ENCODE results near the gene PDGFA. TPM values are rescaled to one million over a fixed set of nuclear protein-coding genes. Genes with fewer than 3 reads are reported as not detected.

The PDGFA gene
- total and polyA plus RNA-seq, 2 donors from 2014 or later, result 14.1 to 53.0 TPM

GRCh38 chr7:567305-567883 lies 47.7 kb upstream of the PDGFA start:
- DNase-seq (no peak), FAIRE-seq (no peak)
- Histone ChIP-seq H3K36me3 (ENCODE audit: control insufficient read depth in 2 of 3, insufficient read depth in 3 of 3, low read length in 3 of 3) (peaks cover 0 to 8% (median 3%) of the 10 kb centered on the region in 3 donors), H3K9ac (ENCODE audit: low read length in 3 of 3) (no peak overlapping the region), H3K27ac (ENCODE audit: low read depth in 2 of 2, low read length in 2 of 2) (no peak overlapping the region), H3K9me3 (ENCODE audit: control insufficient read depth in 2 of 3, insufficient read depth in 1 of 3, low read length in 3 of 3) (peaks cover 0 to 7% (median 0%) of the 10 kb centered on the region in 3 donors), H3K27me3 (ENCODE audit: control insufficient read depth, insufficient read depth, low read length) (no peaks in the 10 kb centered on the region), H3K4me3 (ENCODE audit: low read length in 3 of 3) (no peak overlapping the region), H3K4me1 (ENCODE audit: control insufficient read depth in 2 of 3, insufficient read depth in 2 of 3, low read depth in 1 of 3, low read length in 3 of 3) (no peaks in the 10 kb centered on the region)
- intact Hi-C loops (cut with DNase I), result no loop called here
- TF ChIP-seq CTCF (IDR thresholded peaks at IDR 0.05; ENCODE audit: borderline replicate concordance, extremely low read depth, insufficient read depth), result no peak

- Histone ChIP-seq H3K9ac (ENCODE audit: low read length in 3 of 3) (no peak overlapping the region), H3K9me3 (ENCODE audit: control insufficient read depth in 2 of 3, insufficient read depth in 1 of 3, low read length in 3 of 3) (peaks cover 0 to 7% (median 0%) of the 10 kb centered on the region in 3 donors), H3K4me3 (ENCODE audit: low read length in 3 of 3) (no peak overlapping the region), H3K27me3 (ENCODE audit: control insufficient read depth, insufficient read depth, low read length) (no peaks in the 10 kb centered on the region), H3K4me1 (ENCODE audit: control insufficient read depth in 2 of 3, insufficient read depth in 2 of 3, low read depth in 1 of 3, low read length in 3 of 3) (peaks cover under 1 to 4% (median under 1%) of the 10 kb centered on the region in 3 donors), H3K27ac (ENCODE audit: low read depth in 2 of 2, low read length in 2 of 2) (no peak overlapping the region), H3K36me3 (ENCODE audit: control insufficient read depth in 2 of 3, insufficient read depth in 3 of 3, low read length in 3 of 3) (peaks cover 0 to 8% (median 3%) of the 10 kb centered on the region in 3 donors)
- DNase-seq (no peak), FAIRE-seq (no peak)
- intact Hi-C loops (cut with DNase I), result no loop called here
- no peak for TF ChIP-seq CTCF (IDR thresholded peaks at IDR 0.05; ENCODE audit: borderline replicate concordance, extremely low read depth, insufficient read depth)
Observed at GRCh38 chr7:566100-566499, 46.5 kb upstream of the PDGFA start.

- DNase-seq, result peak in 1 of 5 donors; percentile 71
- Histone ChIP-seq H3K4me3 (ENCODE audit: low read length in 3 of 3) (no peak overlapping the region), H3K36me3 (ENCODE audit: control insufficient read depth in 2 of 3, insufficient read depth in 3 of 3, low read length in 3 of 3) (peaks cover 0 to 8% (median 3%) of the 10 kb centered on the region in 3 donors), H3K9me3 (ENCODE audit: control insufficient read depth in 2 of 3, insufficient read depth in 1 of 3, low read length in 3 of 3) (peaks cover 0 to 8% (median 0%) of the 10 kb centered on the region in 3 donors), H3K4me1 (ENCODE audit: control insufficient read depth in 2 of 3, insufficient read depth in 2 of 3, low read depth in 1 of 3, low read length in 3 of 3) (peaks cover 4 to 7% (median 5%) of the 10 kb centered on the region in 3 donors), H3K27me3 (ENCODE audit: control insufficient read depth, insufficient read depth, low read length) (no peaks in the 10 kb centered on the region), H3K9ac (ENCODE audit: low read length in 3 of 3) (no peak overlapping the region), H3K27ac (ENCODE audit: low read depth in 2 of 2, low read length in 2 of 2) (no peak overlapping the region)
- FAIRE-seq, result no peak
- intact Hi-C loops (cut with DNase I), result no loop called here
- TF ChIP-seq CTCF (IDR thresholded peaks at IDR 0.05; ENCODE audit: borderline replicate concordance, extremely low read depth, insufficient read depth), result no peak
Observed at GRCh38 chr7:564176-564865, 44.7 kb upstream of the PDGFA start.
